ENCODE data around the gene ARL6IP5. TPM values are rescaled to one million over a fixed set of nuclear protein-coding genes. Genes with fewer than 3 reads are reported as not detected.

Gene ARL6IP5
- total RNA-seq, 2 donors from 2014 or later = 172 to 199 TPM

- no peak for DNase-seq (ENCODE audit: low spot score)
- TF ChIP-seq, protein P1, sequence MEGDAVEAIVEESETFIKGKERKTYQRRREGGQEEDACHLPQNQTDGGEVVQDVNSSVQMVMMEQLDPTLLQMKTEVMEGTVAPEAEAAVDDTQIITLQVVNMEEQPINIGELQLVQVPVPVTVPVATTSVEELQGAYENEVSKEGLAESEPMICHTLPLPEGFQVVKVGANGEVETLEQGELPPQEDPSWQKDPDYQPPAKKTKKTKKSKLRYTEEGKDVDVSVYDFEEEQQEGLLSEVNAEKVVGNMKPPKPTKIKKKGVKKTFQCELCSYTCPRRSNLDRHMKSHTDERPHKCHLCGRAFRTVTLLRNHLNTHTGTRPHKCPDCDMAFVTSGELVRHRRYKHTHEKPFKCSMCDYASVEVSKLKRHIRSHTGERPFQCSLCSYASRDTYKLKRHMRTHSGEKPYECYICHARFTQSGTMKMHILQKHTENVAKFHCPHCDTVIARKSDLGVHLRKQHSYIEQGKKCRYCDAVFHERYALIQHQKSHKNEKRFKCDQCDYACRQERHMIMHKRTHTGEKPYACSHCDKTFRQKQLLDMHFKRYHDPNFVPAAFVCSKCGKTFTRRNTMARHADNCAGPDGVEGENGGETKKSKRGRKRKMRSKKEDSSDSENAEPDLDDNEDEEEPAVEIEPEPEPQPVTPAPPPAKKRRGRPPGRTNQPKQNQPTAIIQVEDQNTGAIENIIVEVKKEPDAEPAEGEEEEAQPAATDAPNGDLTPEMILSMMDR (IDR thresholded peaks at IDR 0.05) = no peak
- H3K4me1 ChIP-seq = peaks cover 0 to 48% of the 10 kb centered on the region in 2 donors
- H3K4me3 ChIP-seq = no peak overlapping the region
- no peaks in the 10 kb centered on the region for H3K9me3 ChIP-seq
- H3K27ac ChIP-seq = peak overlapping the region in 1 of 2 donors; percentile 17
- H3K27me3 ChIP-seq = no peaks in the 10 kb centered on the region
- H3K36me3 ChIP-seq = peaks cover 57% of the 10 kb centered on the region
These were observed 19.8 kb downstream of the ARL6IP5 start for GRCh38 chr3:69104586-69104985.

DNA sequence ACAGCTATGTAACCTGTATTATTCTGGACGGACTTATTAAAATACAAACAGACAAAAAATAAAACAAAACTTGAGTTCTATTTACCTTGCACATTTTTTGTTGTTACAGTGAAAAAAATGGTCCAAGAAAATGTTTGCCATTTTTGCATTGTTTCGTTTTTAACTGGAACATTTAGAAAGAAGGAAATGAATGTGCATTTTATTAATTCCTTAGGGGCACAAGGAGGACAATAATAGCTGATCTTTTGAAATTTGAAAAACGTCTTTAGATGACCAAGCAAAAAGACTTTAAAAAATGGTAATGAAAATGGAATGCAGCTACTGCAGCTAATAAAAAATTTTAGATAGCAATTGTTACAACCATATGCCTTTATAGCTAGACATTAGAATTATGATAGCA, 20.6 kb downstream of the ARL6IP5 start:
- Histone ChIP-seq H3K9me3 (no peaks in the 10 kb centered on the region), H3K27ac (peak overlapping the region in 1 of 2 donors; percentile 31), H3K4me3 (no peak overlapping the region), H3K27me3 (no peaks in the 10 kb centered on the region), H3K36me3 (peaks cover 50% of the 10 kb centered on the region), H3K4me1 (peaks cover 0 to 41% of the 10 kb centered on the region in 2 donors)
- no peak for DNase-seq (ENCODE audit: low spot score)
- TF ChIP-seq, protein P1 (IDR thresholded peaks at IDR 0.05) = no peak

DNA sequence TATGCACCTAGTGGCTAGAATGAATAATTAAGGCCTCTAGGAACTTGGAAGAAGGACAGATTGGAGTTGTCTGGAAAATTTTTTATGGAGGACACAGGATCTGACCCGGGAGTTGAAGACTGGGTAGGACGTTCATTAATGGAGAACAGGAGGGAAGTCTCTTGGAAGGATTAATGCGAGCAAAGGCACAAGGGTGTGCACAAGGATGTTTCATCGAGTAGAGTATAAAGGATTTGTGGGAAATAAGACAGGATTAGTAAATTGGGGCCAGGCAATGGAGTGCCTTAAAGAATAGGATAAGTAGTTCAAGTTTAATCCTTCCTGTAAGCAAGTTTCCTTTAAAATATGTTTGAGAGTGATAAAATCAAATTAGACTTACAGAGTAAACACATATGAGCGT, 23.1 kb downstream of the ARL6IP5 start:
- Histone ChIP-seq H3K4me3 (no peak overlapping the region), H3K27me3 (no peaks in the 10 kb centered on the region), H3K9me3 (no peaks in the 10 kb centered on the region), H3K36me3 (peaks cover 34% of the 10 kb centered on the region), H3K27ac (no peak overlapping the region), H3K4me1 (peaks cover 0 to 25% of the 10 kb centered on the region in 2 donors)
- DNase-seq (ENCODE audit: low spot score) = no peak
- TF ChIP-seq, protein P1 (IDR thresholded peaks at IDR 0.05) = no peak

DNA sequence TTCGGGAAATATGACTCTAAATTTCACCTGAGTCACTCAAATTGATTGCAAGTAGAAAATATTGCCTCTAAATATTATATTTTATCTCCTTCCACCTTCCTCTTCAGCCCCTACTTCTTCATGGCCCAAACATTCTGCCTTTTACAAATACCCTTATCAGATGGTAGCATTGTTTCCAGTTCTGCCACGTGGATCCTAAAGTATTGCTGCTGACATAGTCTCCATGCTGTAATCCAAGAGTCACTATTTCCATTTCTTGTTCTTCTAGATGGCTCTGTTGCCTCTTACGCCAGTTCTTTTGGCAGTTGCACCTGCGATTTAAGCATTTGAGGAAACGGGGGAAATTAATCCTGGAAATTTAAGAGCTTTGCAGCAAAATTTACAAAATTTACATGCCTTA, 24.1 kb downstream of the ARL6IP5 start:
- no peak for DNase-seq (ENCODE audit: low spot score)
- Histone ChIP-seq H3K27ac (no peak overlapping the region), H3K9me3 (no peaks in the 10 kb centered on the region), H3K4me1 (peaks cover 0 to 27% of the 10 kb centered on the region in 2 donors), H3K36me3 (peaks cover 24% of the 10 kb centered on the region), H3K27me3 (no peaks in the 10 kb centered on the region), H3K4me3 (no peak overlapping the region)
- TF ChIP-seq, protein P1 (IDR thresholded peaks at IDR 0.05) = no peak

- Histone ChIP-seq H3K9me3 (no peaks in the 10 kb centered on the region), H3K27ac (no peak overlapping the region), H3K27me3 (no peaks in the 10 kb centered on the region), H3K4me1 (peaks cover 0 to 18% of the 10 kb centered on the region in 2 donors), H3K4me3 (no peak overlapping the region), H3K36me3 (peaks cover 8% of the 10 kb centered on the region)
- DNase-seq (ENCODE audit: low spot score) = no peak
- TF ChIP-seq, protein P1 (IDR thresholded peaks at IDR 0.05) = no peak
These were observed 26.3 kb downstream of the ARL6IP5 start for GRCh38 chr3:69110941-69111546.

- Histone ChIP-seq H3K9me3 (no peaks in the 10 kb centered on the region), H3K36me3 (peaks cover 2% of the 10 kb centered on the region), H3K4me3 (no peak overlapping the region), H3K4me1 (peaks cover 0 to 14% of the 10 kb centered on the region in 2 donors), H3K27ac (peak overlapping the region; percentile 61 to 77), H3K27me3 (no peaks in the 10 kb centered on the region)
- TF ChIP-seq, protein P1 (IDR thresholded peaks at IDR 0.05) = no peak
- no peak for DNase-seq (ENCODE audit: low spot score)
These were observed 28.8 kb downstream of the ARL6IP5 start for GRCh38 chr3:69113536-69113935.
